ENCODE measurements around the gene PLOD1.

Gene PLOD1

GRCh38 chr1:11979851-11980675 lies 45.5 kb downstream of the PLOD1 start, which contains the start of gene MFN2:
Gene MFN2 (plus strand): TSS chr1:11980444. CDS start chr1:11989169, 8,725 bp downstream.
- DNase-seq: peak; percentile 91 to 92

- DNase-seq: no peak
These were observed 46.1 kb downstream of the PLOD1 start for GRCh38 chr1:11980676-11980972.

- DNase-seq: no peak
These were observed 47.0 kb downstream of the PLOD1 start for GRCh38 chr1:11981378-11982009.

- DNase-seq: no peak
These were observed 47.5 kb downstream of the PLOD1 start for GRCh38 chr1:11982010-11982392.

GRCh38 chr1:11984121-11984520 lies 49.6 kb downstream of the PLOD1 start:
- DNase-seq: no peak

- no peak for DNase-seq
These were observed 50.1 kb downstream of the PLOD1 start for GRCh38 chr1:11984576-11984975.

GRCh38 chr1:11985171-11985570 lies 50.7 kb downstream of the PLOD1 start:
- DNase-seq: no peak

- no peak for DNase-seq
These were observed 51.3 kb downstream of the PLOD1 start for GRCh38 chr1:11985851-11986250.

GRCh38 chr1:11989669-11990068 lies 55.2 kb downstream of the PLOD1 start:
- no peak for DNase-seq

- no peak for DNase-seq
These were observed 56.0 kb downstream of the PLOD1 start for GRCh38 chr1:11990303-11991032.

- DNase-seq: no peak
These were observed 57.6 kb downstream of the PLOD1 start for GRCh38 chr1:11991969-11992676.

- no peak for DNase-seq
These were observed 62.7 kb downstream of the PLOD1 start for GRCh38 chr1:11997081-11997850.

- no peak for DNase-seq
These were observed 64.1 kb downstream of the PLOD1 start for GRCh38 chr1:11998636-11999035.

- DNase-seq: no peak
These were observed 64.7 kb downstream of the PLOD1 start for GRCh38 chr1:11999236-11999635.

GRCh38 chr1:12001249-12001917 lies 66.9 kb downstream of the PLOD1 start:
- DNase-seq: no peak

GRCh38 chr1:12001996-12002493 lies 67.5 kb downstream of the PLOD1 start:
- no peak for DNase-seq

GRCh38 chr1:12003762-12004161 lies 69.2 kb downstream of the PLOD1 start:
- no peak for DNase-seq

- no peak for DNase-seq
These were observed 71.1 kb downstream of the PLOD1 start for GRCh38 chr1:12005488-12006166.

- DNase-seq: no peak
These were observed 71.8 kb downstream of the PLOD1 start for GRCh38 chr1:12006167-12006921.

- DNase-seq: no peak
These were observed 72.7 kb downstream of the PLOD1 start for GRCh38 chr1:12007204-12007603.

Data from NCI-H187 (cell line).